ENCODE measurements around the gene SYNCRIP. TPM values are rescaled to one million over a fixed set of nuclear protein-coding genes. Genes with fewer than 3 reads are reported as not detected.

SYNCRIP gene
- total RNA-seq, 1 donor from 2014 or later = 88.3 TPM

DNA sequence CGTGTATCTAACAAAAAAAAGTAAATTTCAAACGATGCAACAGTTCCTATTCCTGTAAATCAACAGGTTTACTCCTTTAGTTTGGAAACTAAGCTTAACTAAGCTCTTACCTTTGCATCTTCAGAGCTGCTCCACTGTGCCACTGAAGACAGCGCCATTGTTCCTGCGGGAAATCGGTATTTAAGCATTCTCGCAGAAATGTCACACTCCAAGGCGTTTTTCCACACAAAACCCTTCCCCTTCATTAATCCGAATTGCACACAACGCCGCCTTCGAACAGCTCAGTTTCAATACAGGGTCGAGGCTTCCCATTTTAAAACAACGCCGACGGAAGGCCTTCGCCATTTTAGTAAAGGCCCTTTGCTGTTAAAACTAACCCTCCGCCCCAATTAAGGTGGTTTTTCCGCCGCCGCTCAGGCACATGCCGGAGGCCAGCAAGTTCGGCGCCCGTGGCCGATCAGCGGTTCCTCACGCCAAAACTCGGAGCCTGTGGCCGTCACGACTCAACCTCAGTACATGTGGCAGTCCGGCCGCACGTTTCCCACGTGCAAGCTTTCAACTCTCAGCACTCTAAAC lies 35.4 kb upstream of the SYNCRIP start:
- DNase-seq = no peak

DNA sequence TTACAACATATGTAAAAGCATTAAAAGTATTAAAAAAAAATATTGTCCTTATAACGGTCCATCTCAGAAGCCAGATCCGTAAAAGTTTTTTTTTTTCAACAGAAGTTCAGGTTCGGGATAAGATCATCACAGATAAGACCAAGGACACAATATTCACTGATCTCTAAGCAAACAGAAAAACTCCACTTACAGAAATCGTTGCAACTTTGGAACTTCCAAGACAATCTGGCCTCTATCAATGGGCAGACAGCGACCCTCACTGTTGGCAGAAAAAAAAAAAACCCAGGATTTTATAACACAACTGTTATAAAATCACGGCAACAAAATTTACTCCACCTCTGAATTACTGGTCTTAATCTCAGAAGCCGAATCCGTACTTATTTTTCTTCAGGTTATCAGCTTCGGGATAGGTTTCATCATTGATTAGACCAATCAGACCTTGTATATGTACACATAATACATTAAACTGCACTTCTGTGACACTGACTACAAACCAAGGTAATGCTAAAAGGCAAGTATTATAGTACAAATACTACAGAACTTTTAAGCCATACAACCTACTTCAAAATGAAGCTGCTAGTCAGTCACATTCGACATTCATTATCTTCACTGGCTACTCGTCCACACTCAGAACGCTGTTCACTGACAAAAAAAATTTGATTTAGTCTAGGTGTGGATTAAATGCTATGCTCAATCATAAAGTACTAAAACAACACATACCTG lies 34.7 kb upstream of the SYNCRIP start:
- H3K27ac ChIP-seq = peak overlapping the region; percentile 96

More for the DNA sequence above, 35.4 kb upstream of the SYNCRIP start:
- no peak for TF ChIP-seq CTCF (IDR thresholded peaks at IDR 0.05)
- no peak for ATAC-seq
- Histone ChIP-seq H3K36me3 (peaks cover 10% of the 10 kb centered on the region), H3K9me3 (no peaks in the 10 kb centered on the region), H3K4me3 (peak overlapping the region; percentile 91), H3K27ac (peak overlapping the region; percentile 96), H3K4me1 (peaks cover 29% of the 10 kb centered on the region), H3K27me3 (no peaks in the 10 kb centered on the region)
- intact Hi-C loops (cut with DNase I) = no loop called here

DNA sequence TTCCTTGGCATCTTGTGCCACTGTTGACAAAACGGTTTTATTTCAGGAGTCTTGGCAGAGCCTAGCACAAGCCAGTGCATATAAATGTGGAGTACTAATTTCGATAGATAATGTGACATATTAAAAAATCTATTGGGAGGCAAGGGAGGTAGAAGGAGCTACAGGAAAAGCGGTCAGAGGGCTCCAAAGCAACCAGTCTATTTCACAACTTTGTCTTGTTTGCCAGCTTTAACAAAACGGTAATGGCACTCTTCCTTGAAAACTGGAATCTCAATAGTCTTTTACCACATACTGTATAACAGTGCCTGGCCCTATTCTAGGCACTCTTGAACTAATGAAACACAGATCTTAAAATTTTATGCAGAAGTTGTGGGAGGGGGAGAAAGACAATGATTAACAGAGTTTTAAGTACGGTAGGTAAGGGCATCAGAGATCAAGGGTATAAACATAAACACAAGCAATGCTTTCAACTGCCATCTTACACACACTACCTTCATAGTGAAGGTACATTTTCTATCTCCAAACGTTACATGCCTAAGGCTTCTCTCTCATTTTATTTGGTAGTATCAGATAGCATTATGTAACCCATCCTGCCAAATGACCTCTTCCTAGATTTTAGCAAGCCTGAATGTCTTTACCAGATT lies 33.5 kb upstream of the SYNCRIP start:
- intact Hi-C loops (cut with DNase I) = no loop called here

More for the DNA sequence above, 34.7 kb upstream of the SYNCRIP start:
- no peak for DNase-seq
- no peak for ATAC-seq
- H3K27me3 ChIP-seq = no peaks in the 10 kb centered on the region
- peak; percentile 38 for TF ChIP-seq CTCF (IDR thresholded peaks at IDR 0.05)
- intact Hi-C loops (cut with DNase I) = no loop called here
- peaks cover 12% of the 10 kb centered on the region for H3K36me3 ChIP-seq
- peaks cover 29% of the 10 kb centered on the region for H3K4me1 ChIP-seq
- peak overlapping the region; percentile 91 for H3K4me3 ChIP-seq
- no peaks in the 10 kb centered on the region for H3K9me3 ChIP-seq

GRCh38 chr6:85675030-85675819 lies 32.5 kb upstream of the SYNCRIP start:
- Histone ChIP-seq H3K27ac (no peak overlapping the region), H3K27me3 (no peaks in the 10 kb centered on the region), H3K36me3 (peaks cover 15% of the 10 kb centered on the region), H3K4me1 (peaks cover 39% of the 10 kb centered on the region), H3K4me3 (peak overlapping the region; percentile 91), H3K9me3 (no peaks in the 10 kb centered on the region)
- ATAC-seq (no peak), DNase-seq (no peak)
- no peak for TF ChIP-seq CTCF (IDR thresholded peaks at IDR 0.05)
- intact Hi-C loops (cut with DNase I) = no loop called here

More for the DNA sequence above, 33.5 kb upstream of the SYNCRIP start:
- H3K9me3 ChIP-seq = no peaks in the 10 kb centered on the region
- peak overlapping the region; percentile 91 for H3K4me3 ChIP-seq
- peak overlapping the region; percentile 6 for H3K27ac ChIP-seq
- no peak for DNase-seq
- peaks cover 29% of the 10 kb centered on the region for H3K4me1 ChIP-seq
- no peak for ATAC-seq
- H3K36me3 ChIP-seq = peaks cover 15% of the 10 kb centered on the region
- H3K27me3 ChIP-seq = no peaks in the 10 kb centered on the region
- TF ChIP-seq CTCF (IDR thresholded peaks at IDR 0.05) = no peak

GRCh38 chr6:85674604-85675003 lies 31.9 kb upstream of the SYNCRIP start:
- TF ChIP-seq CTCF (IDR thresholded peaks at IDR 0.05) = no peak
- H3K27me3 ChIP-seq = no peaks in the 10 kb centered on the region
- ATAC-seq (no peak), DNase-seq (no peak)
- H3K4me1 ChIP-seq = peaks cover 38% of the 10 kb centered on the region
- H3K27ac ChIP-seq = no peak overlapping the region
- H3K36me3 ChIP-seq = peaks cover 15% of the 10 kb centered on the region
- no peaks in the 10 kb centered on the region for H3K9me3 ChIP-seq
- no peak overlapping the region for H3K4me3 ChIP-seq
- intact Hi-C loops (cut with DNase I) = no loop called here
